IMR-90 (cell line): ENCODE measurements around the gene IQSEC3. TPM values are rescaled to one million over a fixed set of nuclear protein-coding genes. Genes with fewer than 3 reads are reported as not detected.

ENCODE experiments used
- ATAC-seq: fragments of 200-7000 bp; cut with Tn5 transposase; 2 replicates; pipeline ENCODE4 v1.9.1; 2020; ENCODE audit warnings: low read depth, mild to moderate bottlenecking, moderate library complexity
- BruUV-seq: library from RNA; stranded (reverse); fragments of 400-500 nt; replicated peaks from 2 replicates; lab custom pipeline; 2021; lab: Mats Ljungman, UMichigan
- CTCF ChIA-PET: fragments of 300-600 bp; formaldehyde crosslinking; extraction: SDS; loops from one replicate; lab custom pipeline; 2021; ENCODE audit warnings: antibody characterized with exemption; lab: Yijun Ruan, JAX
- POLR2A ChIA-PET: fragments of 300-600 bp; sonication (Branson Sonifier 250); formaldehyde crosslinking; loops from one replicate; lab custom pipeline; 2022; ENCODE audit warnings: antibody characterized with exemption; ENCODE audit not compliant: unreplicated experiment; lab: Charles Lee
- DNase-seq: peaks from one replicate; pipeline ENCODE4 v3.0.0; 2013
- H2AFZ ChIP-seq: replicated peaks from 2 replicates; pipeline ENCODE3; 2013; ENCODE audit warnings: low read length, mild to moderate bottlenecking; ENCODE audit not compliant: poor library complexity
- H2AK5ac ChIP-seq: 2 replicates; pipeline ENCODE4 v1.6.1; 2013; ENCODE audit warnings: low read depth, low read length, inconsistent platforms
- H2AK9ac ChIP-seq: replicated peaks from 2 replicates; pipeline ENCODE3; 2013; ENCODE audit warnings: mild to moderate bottlenecking, low read depth, low read length, moderate library complexity; ENCODE audit not compliant: poor library complexity
- H2BK120ac ChIP-seq: 2 replicates; pipeline ENCODE4 v1.6.1; 2013; ENCODE audit warnings: low read depth, low read length, inconsistent platforms
- H2BK15ac ChIP-seq: 3 replicates; pipeline ENCODE4 v1.6.1; 2013; ENCODE audit warnings: low read depth, low read length, inconsistent platforms
- H2BK20ac ChIP-seq: 2 replicates; pipeline ENCODE4 v1.6.1; 2013; ENCODE audit warnings: low read depth, mild to moderate bottlenecking, inconsistent platforms, low read length, moderate library complexity
- H2BK5ac ChIP-seq: 2 replicates; pipeline ENCODE4 v1.6.1; 2013; ENCODE audit warnings: mild to moderate bottlenecking, low read depth, low read length, inconsistent platforms; ENCODE audit not compliant: poor library complexity, severe bottlenecking
- H3K14ac ChIP-seq: replicated peaks from 2 replicates; pipeline ENCODE4 v1.6.1; 2013; ENCODE audit warnings: low read depth, low read length, inconsistent platforms
- H3K18ac ChIP-seq: 2 replicates; pipeline ENCODE4 v1.6.1; 2013; ENCODE audit warnings: low read depth, low read length, control low read depth
- H3K23ac ChIP-seq: 2 replicates; pipeline ENCODE4 v1.6.1; 2013; ENCODE audit warnings: low read depth, low read length, inconsistent platforms
- H3K27ac ChIP-seq: 2 replicates; pipeline ENCODE4 v1.5.1; 2013; ENCODE audit warnings: mild to moderate bottlenecking, control low read depth, low read length; ENCODE audit not compliant: insufficient read depth
- H3K27me3 ChIP-seq: 2 replicates; pipeline ENCODE4 v1.6.1; 2013; ENCODE audit warnings: low read length; ENCODE audit not compliant: control insufficient read depth, insufficient read depth
- H3K36me3 ChIP-seq: 2 replicates; pipeline ENCODE4 v1.6.1; 2013; ENCODE audit warnings: low read length, mixed read lengths; ENCODE audit not compliant: control insufficient read depth, insufficient read depth
- H3K4ac ChIP-seq: 2 replicates; pipeline ENCODE4 v1.6.1; 2013; ENCODE audit warnings: low read depth, low read length, inconsistent platforms
- H3K4me1 ChIP-seq: 2 replicates; pipeline ENCODE4 v1.6.1; 2013; ENCODE audit warnings: low read length, mixed read lengths; ENCODE audit not compliant: control insufficient read depth, insufficient read depth
- H3K4me2 ChIP-seq: 2 replicates; pipeline ENCODE4 v1.6.1; 2013; ENCODE audit warnings: low read depth, mild to moderate bottlenecking, control low read depth, low read length, moderate library complexity
- H3K4me3 ChIP-seq: 2 replicates; pipeline ENCODE4 v1.5.1; 2013; ENCODE audit warnings: low read depth, mild to moderate bottlenecking, control low read depth, low read length, moderate library complexity; ENCODE audit not compliant: insufficient read depth
- H3K56ac ChIP-seq: 2 replicates; pipeline ENCODE4 v1.6.1; 2013; ENCODE audit warnings: low read length, inconsistent platforms; ENCODE audit not compliant: insufficient read depth; ENCODE audit errors: extremely low read depth
- H3K79me1 ChIP-seq, 2 experiments: 2 replicates each; pipeline ENCODE4 v1.6.1; 2013; ENCODE audit warnings: low read length in 2 of 2, inconsistent platforms in 1 of 2, low read depth in 1 of 2
- H3K9ac ChIP-seq: 2 replicates; pipeline ENCODE4 v1.6.1; 2013; ENCODE audit warnings: low read depth, low read length, control low read depth
- H3K9me1 ChIP-seq: 2 replicates; pipeline ENCODE4 v1.6.1; 2013; ENCODE audit warnings: low read length, inconsistent platforms; ENCODE audit not compliant: insufficient read depth
- H3K9me3 ChIP-seq: 2 replicates; pipeline ENCODE4 v1.6.1; 2013; ENCODE audit warnings: low read length; ENCODE audit not compliant: control insufficient read depth, insufficient read depth
- H4K20me1 ChIP-seq: 2 replicates; pipeline ENCODE4 v1.6.1; 2013; ENCODE audit warnings: low read length, inconsistent platforms; ENCODE audit not compliant: insufficient read depth
- H4K5ac ChIP-seq: 2 replicates; pipeline ENCODE4 v1.6.1; 2013; ENCODE audit warnings: mild to moderate bottlenecking, low read depth, low read length, control low read depth
- H4K8ac ChIP-seq, 2 experiments: 2 replicates each; pipeline ENCODE4 v1.6.1; 2013; ENCODE audit warnings: low read depth in 2 of 2, low read length in 2 of 2, control low read depth in 1 of 2, inconsistent platforms in 1 of 2
- H4K91ac ChIP-seq: 2 replicates; pipeline ENCODE4 v1.6.1; 2013; ENCODE audit warnings: low read depth, low read length, inconsistent platforms; ENCODE audit not compliant: insufficient read depth
- BHLHE40 ChIP-seq: fragments of 150-350 bp; IDR thresholded peaks from 2 replicates; pipeline ENCODE4 v1.6.1; 2016; ENCODE audit warnings: mild to moderate bottlenecking, low read depth, low read length
- CEBPB ChIP-seq: IDR thresholded peaks from 2 replicates; pipeline ENCODE4 v1.6.1; 2012; ENCODE audit warnings: low read depth, low read length, improper control_type of control experiment
- CTCF ChIP-seq: conservative IDR thresholded peaks from 2 replicates; pipeline ENCODE4 v1.5.1; 2012; ENCODE audit warnings: mild to moderate bottlenecking, low read depth, low read length, improper control_type of control experiment
- MAFK ChIP-seq: IDR thresholded peaks from 2 replicates; pipeline ENCODE4 v1.6.1; 2012; ENCODE audit warnings: low read depth, low read length, improper control_type of control experiment
- MXI1 ChIP-seq: IDR thresholded peaks from 2 replicates; pipeline ENCODE4 v1.6.1; 2012; ENCODE audit warnings: low read depth, mild to moderate bottlenecking, low read length, moderate library complexity, borderline replicate concordance
- POLR2A ChIP-seq: IDR thresholded peaks from 2 replicates; pipeline ENCODE4 v1.6.1; 2012; ENCODE audit warnings: mild to moderate bottlenecking, low read depth, low read length
- RAD21 ChIP-seq: IDR thresholded peaks from 2 replicates; pipeline ENCODE4 v1.6.1; 2012; ENCODE audit warnings: low read length, improper control_type of control experiment
- RCOR1 ChIP-seq: IDR thresholded peaks from 2 replicates; pipeline ENCODE4 v1.6.1; 2012; ENCODE audit warnings: mild to moderate bottlenecking, low read length, improper control_type of control experiment; ENCODE audit not compliant: insufficient replicate concordance
- RFX5 ChIP-seq: IDR thresholded peaks from 2 replicates; pipeline ENCODE4 v1.8.0; 2012; ENCODE audit warnings: low read depth, mild to moderate bottlenecking, low read length, moderate library complexity
- WGBS, 2 experiments: methylation state at CpG; one replicate each; pipeline versions ENCODE4 v1.1.5 to v1.1.7; 2013; ENCODE audit warnings: missing lambda C conversion rate in 2 of 2; ENCODE audit not compliant: insufficient read length in 1 of 2; ENCODE audit errors: extremely low coverage in 2 of 2; 5-methylcytosine and 5-hydroxymethylcytosine counted together
- dilution Hi-C: fragments of 300-500 bp; cut with HindIII; formaldehyde crosslinking; loops from one replicate; pipeline ENCODE4 v1.14.3; 2018; ENCODE audit warnings: low sequenced_read_pairs; ENCODE audit not compliant: unreplicated experiment
- in situ Hi-C: fragments of 300-500 bp; cut with MboI; formaldehyde crosslinking; loops from 3 replicates; pipeline ENCODE4 v1.14.3; 2019; ENCODE audit warnings: low sequenced_read_pairs, inconsistent platforms, mixed read lengths
- intact Hi-C: fragments of 100-400 bp; cut with micrococcal nuclease; formaldehyde crosslinking; loops from 2 replicates; pipeline ENCODE4 v1.10.0; 2022
- polyA plus RNA-seq, 3 experiments: library from polyadenylated mRNA; depleted of rRNA; stranded (reverse); fragments of >200 nt; gene quantifications; 2 replicates each; pipeline ENCODE4 v1.2.3, GENCODE V29; 2012; ENCODE audit warnings: low replicate concordance in 1 of 3
- total RNA-seq: library from RNA; depleted of rRNA; stranded (reverse); fragments of >200 nt; gene quantifications from 2 replicates; pipeline ENCODE4 v1.2.3, GENCODE V29; 2012
- TF ChIP-seq, protein P1 (sequence below): fragments of 150-350 bp; IDR thresholded peaks from 2 replicates; pipeline ENCODE4 v1.6.1; 2016; ENCODE audit warnings: low read depth, mild to moderate bottlenecking, low read length, moderate library complexity, borderline replicate concordance
- TF ChIP-seq, protein P2 (sequence below): fragments of 150-350 bp; IDR thresholded peaks from 2 replicates; pipeline ENCODE4 v1.6.1; 2017; ENCODE audit warnings: mild to moderate bottlenecking, antibody characterized with exemption, low read length, low read depth

IQSEC3 gene
- total and polyA plus RNA-seq, 2 of the 4 experiments (the other 2 are of a cell fraction): 0.10 TPM; not detected in 1

DNA sequence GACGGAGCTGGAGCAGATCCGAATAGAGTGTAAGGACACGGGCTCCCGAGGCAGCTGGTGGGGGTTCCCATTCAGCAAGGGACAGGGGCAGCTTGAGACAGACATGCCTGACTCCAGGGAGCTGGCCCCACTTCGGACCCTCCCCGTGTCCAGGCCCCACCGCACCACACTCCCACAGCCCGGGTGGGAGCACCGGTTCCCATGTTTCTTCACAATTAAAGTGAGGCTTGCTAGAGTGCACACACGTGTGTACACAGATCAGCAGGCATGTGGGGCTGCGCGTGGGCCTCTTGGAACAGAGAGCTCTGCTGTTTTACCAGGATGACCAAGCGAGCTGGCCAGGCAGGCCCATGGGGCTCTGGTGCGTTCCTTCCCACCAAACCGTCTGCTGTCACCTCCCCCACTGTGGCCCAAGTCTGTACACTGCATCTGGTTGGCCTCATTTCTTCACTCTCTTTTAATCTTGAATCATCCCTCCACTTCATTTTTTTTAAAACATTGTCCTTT is 99.3 kb downstream of the IQSEC3 start:
- in situ Hi-C loops: no loop called here
- 85% methylated on average over 5 of the region's 15 CpGs; no CpG with 5 or more reads in 1 of the 2 experiments for WGBS, 2 experiments
- Histone ChIP-seq H2AK9ac (no peak overlapping the region), H3K14ac (no peak overlapping the region), H3K9ac (no peak overlapping the region), H3K27ac (no peak overlapping the region), H4K91ac (no peak overlapping the region), H3K9me3 (no peaks in the 10 kb centered on the region), H4K20me1 (no peaks in the 10 kb centered on the region), H2BK5ac (no peak overlapping the region), H4K5ac (no peak overlapping the region), H3K9me1 (no peaks in the 10 kb centered on the region), H2AK5ac (no peak overlapping the region), H3K4me3 (no peak overlapping the region), H3K56ac (no peak overlapping the region), H3K79me1 (no peaks in the 10 kb centered on the region), H3K4me1 (peaks cover 8% of the 10 kb centered on the region), H3K4me2 (no peak overlapping the region), H3K18ac (no peak overlapping the region), H2AFZ (no peak overlapping the region), H2BK15ac (no peak overlapping the region), H3K23ac (no peak overlapping the region), H3K27me3 (peaks cover 25% of the 10 kb centered on the region), H2BK120ac (no peak overlapping the region), H4K8ac (no peak overlapping the region), H2BK20ac (no peak overlapping the region), H3K4ac (no peak overlapping the region), H3K36me3 (no peaks in the 10 kb centered on the region)
- BruUV-seq: no TSS peak
- intact Hi-C loops: no loop called here
- dilution Hi-C loops: no loop called here
- TF ChIP-seq RCOR1: no peak
- TF ChIP-seq, protein P1, sequence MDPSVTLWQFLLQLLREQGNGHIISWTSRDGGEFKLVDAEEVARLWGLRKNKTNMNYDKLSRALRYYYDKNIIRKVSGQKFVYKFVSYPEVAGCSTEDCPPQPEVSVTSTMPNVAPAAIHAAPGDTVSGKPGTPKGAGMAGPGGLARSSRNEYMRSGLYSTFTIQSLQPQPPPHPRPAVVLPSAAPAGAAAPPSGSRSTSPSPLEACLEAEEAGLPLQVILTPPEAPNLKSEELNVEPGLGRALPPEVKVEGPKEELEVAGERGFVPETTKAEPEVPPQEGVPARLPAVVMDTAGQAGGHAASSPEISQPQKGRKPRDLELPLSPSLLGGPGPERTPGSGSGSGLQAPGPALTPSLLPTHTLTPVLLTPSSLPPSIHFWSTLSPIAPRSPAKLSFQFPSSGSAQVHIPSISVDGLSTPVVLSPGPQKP: no peak
- no peak for TF ChIP-seq CEBPB
- no peak for TF ChIP-seq BHLHE40
- TF ChIP-seq MAFK: no peak
- no peak for TF ChIP-seq RFX5
- TF ChIP-seq CTCF: no peak
- no peak for TF ChIP-seq POLR2A
- TF ChIP-seq, protein P2, sequence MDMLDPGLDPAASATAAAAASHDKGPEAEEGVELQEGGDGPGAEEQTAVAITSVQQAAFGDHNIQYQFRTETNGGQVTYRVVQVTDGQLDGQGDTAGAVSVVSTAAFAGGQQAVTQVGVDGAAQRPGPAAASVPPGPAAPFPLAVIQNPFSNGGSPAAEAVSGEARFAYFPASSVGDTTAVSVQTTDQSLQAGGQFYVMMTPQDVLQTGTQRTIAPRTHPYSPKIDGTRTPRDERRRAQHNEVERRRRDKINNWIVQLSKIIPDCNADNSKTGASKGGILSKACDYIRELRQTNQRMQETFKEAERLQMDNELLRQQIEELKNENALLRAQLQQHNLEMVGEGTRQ: no peak
- TF ChIP-seq RAD21: no peak
- no peak for TF ChIP-seq MXI1
- no peak for DNase-seq
- CTCF ChIA-PET: no interaction called here
- POLR2A ChIA-PET: no interaction called here
- ATAC-seq: no peak
